Fibroblast of villous mesenchyme (primary cell): ENCODE results near the gene SLCO2A1. TPM values are rescaled to one million over a fixed set of nuclear protein-coding genes. Genes with fewer than 3 reads are reported as not detected.

ENCODE experiments used
- DNase-seq: peaks from one replicate; pipeline ENCODE4 v3.0.0-alpha.2; 2010; ENCODE audit warnings: low read depth
- H3K4me3 ChIP-seq: 2 replicates; pipeline ENCODE4 v1.5.1; 2011; ENCODE audit warnings: low read depth, mild to moderate bottlenecking, low read length
- CTCF ChIP-seq: IDR thresholded peaks from 2 replicates; pipeline ENCODE4 v1.5.1; 2012; ENCODE audit warnings: low read depth, mild to moderate bottlenecking, low read length; ENCODE audit not compliant: insufficient read depth
- total RNA-seq: library from RNA; depleted of rRNA; stranded (reverse); fragments of >200 nt; gene quantifications from 2 replicates; pipeline ENCODE4 v1.2.3, GENCODE V29; 2012

The SLCO2A1 gene
- total RNA-seq, 1 donor: 0.43 TPM

GRCh38 chr3:133983126-133983525 is 46.6 kb downstream of the SLCO2A1 start:
- no peak for TF ChIP-seq CTCF
- H3K4me3 ChIP-seq: no peak overlapping the region
- no peak for DNase-seq

DNA sequence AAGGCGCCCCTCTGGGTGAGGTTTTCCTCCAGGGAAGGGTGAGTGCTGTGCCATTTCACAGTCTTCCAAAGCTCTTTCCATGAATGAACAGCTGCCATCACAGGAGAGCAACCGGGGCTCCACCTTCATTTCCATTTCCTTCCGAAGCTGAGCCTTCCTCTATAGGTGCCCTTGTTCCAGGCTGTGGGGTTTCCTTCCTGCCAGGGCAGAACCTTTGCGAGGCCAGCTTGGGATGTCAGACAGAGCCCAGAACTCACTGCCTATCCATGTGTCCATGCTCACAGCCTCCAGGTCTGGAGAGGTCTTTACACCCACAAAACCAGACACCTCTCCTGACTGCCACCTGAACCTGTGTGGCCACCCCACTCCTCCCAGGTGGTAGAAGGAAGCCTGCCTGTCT is 49.2 kb downstream of the SLCO2A1 start:
- no peak for TF ChIP-seq CTCF
- no peak overlapping the region for H3K4me3 ChIP-seq
- no peak for DNase-seq

- no peak for TF ChIP-seq CTCF
Measured at GRCh38 chr3:133980035-133980434, 49.7 kb downstream of the SLCO2A1 start.

GRCh38 chr3:133979553-133979952 is 50.2 kb downstream of the SLCO2A1 start:
- no peak for TF ChIP-seq CTCF
- H3K4me3 ChIP-seq: no peak overlapping the region
- DNase-seq: no peak

More at GRCh38 chr3:133980035-133980434, 49.7 kb downstream of the SLCO2A1 start:
- H3K4me3 ChIP-seq: no peak overlapping the region
- no peak for DNase-seq

DNA sequence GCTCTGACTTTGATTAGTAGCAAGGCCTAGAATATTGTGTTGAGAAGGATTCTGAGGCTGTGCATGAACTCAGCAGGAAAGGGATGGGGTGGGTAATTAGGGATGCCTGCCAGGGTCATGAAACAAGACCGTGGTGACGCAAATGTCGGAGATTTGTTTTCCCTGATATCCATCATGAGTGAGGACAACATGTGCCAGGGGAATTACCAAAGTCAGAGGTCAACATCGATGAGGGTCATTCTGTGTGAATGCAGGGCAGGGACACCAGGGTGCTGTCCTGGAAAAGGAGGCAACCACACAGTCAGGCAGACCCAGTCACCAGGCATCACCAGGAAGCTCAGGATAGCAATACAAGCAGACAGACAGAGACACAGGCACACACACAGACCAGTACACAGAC is 52.2 kb downstream of the SLCO2A1 start:
- no peak overlapping the region for H3K4me3 ChIP-seq
- no peak for TF ChIP-seq CTCF
- DNase-seq: peak; percentile 21

DNA sequence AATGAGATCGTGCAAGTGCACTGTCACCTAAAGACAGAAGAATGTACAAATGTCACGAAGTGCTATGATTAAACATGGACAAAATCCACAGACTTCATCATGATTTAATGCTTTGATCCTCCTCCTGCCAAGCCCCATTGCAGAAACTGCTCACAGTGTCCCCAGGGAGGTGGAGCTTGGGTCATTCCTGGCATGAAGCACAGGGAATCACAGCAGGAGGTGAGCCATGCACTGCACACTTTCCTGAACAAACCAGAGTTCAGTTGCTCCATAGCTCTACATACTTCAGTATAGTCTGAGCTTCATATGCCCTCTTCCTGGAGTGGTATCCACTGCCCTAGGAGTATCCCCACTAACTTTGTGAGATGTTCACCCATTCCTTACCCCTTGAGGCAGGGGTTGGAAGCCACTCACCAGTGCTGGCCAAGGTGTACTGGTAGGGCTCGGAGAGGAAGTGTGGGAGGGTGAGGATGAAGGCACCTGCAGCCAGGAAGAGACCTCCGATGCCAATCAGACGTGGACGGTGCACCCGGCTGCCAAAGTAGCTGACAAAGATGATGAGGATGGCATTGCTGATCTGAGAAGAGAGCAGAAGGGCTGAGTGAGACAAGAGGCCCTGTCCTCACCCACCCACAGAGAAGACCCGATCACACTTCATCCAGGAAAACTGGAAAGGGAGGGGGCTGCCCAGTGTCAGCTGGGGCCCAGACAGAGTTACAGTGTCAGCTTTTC is 56.3 kb downstream of the SLCO2A1 start:
- no peak for DNase-seq
- TF ChIP-seq CTCF: no peak
- no peak overlapping the region for H3K4me3 ChIP-seq

DNA sequence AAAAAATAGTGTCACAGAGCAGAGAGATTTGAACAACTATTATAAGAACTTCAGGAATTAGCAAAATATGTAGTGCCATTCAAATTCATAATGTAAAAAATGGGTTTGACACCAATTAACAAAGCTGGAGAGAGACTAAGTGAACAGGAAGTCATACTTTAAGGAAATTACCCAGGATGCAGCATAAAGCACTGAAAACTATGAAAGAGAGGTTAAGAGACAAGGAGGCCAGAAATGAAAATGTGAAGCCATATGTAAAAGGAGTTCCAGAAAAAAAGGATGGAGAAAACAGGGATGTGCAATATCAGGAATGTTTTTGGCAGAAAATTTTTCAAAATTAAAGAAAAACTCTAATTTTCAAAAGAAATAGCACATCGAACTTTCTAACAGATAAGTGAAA is 57.6 kb downstream of the SLCO2A1 start:
- H3K4me3 ChIP-seq: no peak overlapping the region
- TF ChIP-seq CTCF: no peak
- DNase-seq: no peak
